Stimulated activated CD4-positive, alpha-beta T cell treated with anti-CD3 and anti-CD28 coated beads, TNF-alpha, amount 100 ng/mL, for 1 hour (primary cell): ENCODE data around the gene DCTPP1.

ENCODE experiments used
- DNase-seq, 3 donors: peaks; one replicate each; pipeline ENCODE4 v3.0.0-alpha.2; 2020; ENCODE audit warnings: low read depth in 3 of 3, low spot score in 1 of 3

The DCTPP1 gene

GRCh38 chr16:30382111-30382881, 47.5 kb downstream of the DCTPP1 start, which contains the start of gene SEPTIN1:
Gene SEPTIN1 (minus strand): TSS chr16:30382561. CDS start chr16:30382542, 19 bp downstream.
- DNase-seq: peak; percentile 54 to 56 (median 54)

- no peak for DNase-seq
These were observed 48.4 kb downstream of the DCTPP1 start for GRCh38 chr16:30381291-30382041.

GRCh38 chr16:30380803-30381208, 49.0 kb downstream of the DCTPP1 start:
- DNase-seq: no peak

GRCh38 chr16:30380072-30380802, 49.6 kb downstream of the DCTPP1 start:
- no peak for DNase-seq

- no peak for DNase-seq
These were observed 50.6 kb downstream of the DCTPP1 start for GRCh38 chr16:30379158-30379783.

GRCh38 chr16:30378236-30379157, 51.3 kb downstream of the DCTPP1 start:
- DNase-seq: peak; percentile 99 to 100 (median 100)

- peak; percentile 72 to 83 (median 79) for DNase-seq
These were observed 52.0 kb downstream of the DCTPP1 start for GRCh38 chr16:30377812-30378235.

- DNase-seq: no peak
These were observed 52.6 kb downstream of the DCTPP1 start for GRCh38 chr16:30377050-30377811.

GRCh38 chr16:30376461-30376902, 53.3 kb downstream of the DCTPP1 start:
- DNase-seq: no peak

GRCh38 chr16:30375864-30376263, 54.0 kb downstream of the DCTPP1 start:
- no peak for DNase-seq

GRCh38 chr16:30374538-30374937, 55.3 kb downstream of the DCTPP1 start, which contains the start of gene MYL11:
Gene MYL11 (plus strand): TSS chr16:30374802. CDS start chr16:30374858, 56 bp downstream.
- no peak for DNase-seq
